ENCODE data around the gene CARD10.

The CARD10 gene

GRCh38 chr22:37561212-37562048 is 42.2 kb upstream of the CARD10 start:
- Histone ChIP-seq H3K9ac (ENCODE audit: low read depth, low read length) (peak overlapping the region; percentile 66; the same call in 1 of the 2 replicates), H3K9me3 (ENCODE audit: insufficient read depth, low read depth, low read length) (no peaks in the 10 kb centered on the region), H3K27me3 (ENCODE audit: insufficient read depth, low read length) (peaks cover 58% of the 10 kb centered on the region), H3K4me1 (ENCODE audit: insufficient read depth, low read length) (peaks cover 33% of the 10 kb centered on the region), H3K36me3 (ENCODE audit: insufficient read depth, low read depth, low read length) (no peaks in the 10 kb centered on the region), H3K27ac (ENCODE audit: low read length) (no peak overlapping the region), H3K4me3 (ENCODE audit: low read length) (peak overlapping the region; percentile 65)

DNA sequence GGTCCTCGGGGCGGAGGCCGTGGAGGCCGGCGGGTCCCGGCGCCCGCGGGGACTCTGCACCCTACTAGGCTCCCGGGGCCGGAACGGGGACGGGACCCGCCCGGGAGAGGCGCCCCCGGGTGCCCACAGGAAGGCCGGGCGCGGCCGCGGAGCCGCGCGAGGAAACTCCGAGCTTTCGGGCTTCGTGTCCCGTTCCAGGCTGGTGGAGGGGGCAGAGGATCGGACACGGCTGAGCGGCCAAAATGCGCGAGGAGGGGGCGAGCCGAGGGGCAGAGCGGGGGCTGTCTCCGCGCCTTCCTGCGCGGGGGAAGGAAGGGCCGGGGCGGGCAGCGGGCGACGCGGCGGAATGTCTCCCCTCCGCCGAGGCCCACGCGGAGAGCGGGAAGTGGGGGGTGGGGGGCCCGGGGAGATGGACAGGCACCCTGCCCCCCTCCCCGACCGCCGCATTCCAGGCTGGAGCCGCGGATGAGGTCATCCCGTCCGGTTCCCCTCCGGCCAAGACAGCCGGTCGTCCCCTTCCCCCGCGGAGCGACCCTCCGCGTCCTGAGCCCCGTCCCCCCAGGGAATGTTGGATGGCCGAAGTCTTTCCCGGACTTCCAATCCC is 41.5 kb upstream of the CARD10 start:
- Histone ChIP-seq H3K9me3 (ENCODE audit: insufficient read depth, low read depth, low read length) (no peaks in the 10 kb centered on the region), H3K27ac (ENCODE audit: low read length) (no peak overlapping the region), H3K36me3 (ENCODE audit: insufficient read depth, low read depth, low read length) (no peaks in the 10 kb centered on the region), H3K4me1 (ENCODE audit: insufficient read depth, low read length) (peaks cover 37% of the 10 kb centered on the region), H3K9ac (ENCODE audit: low read depth, low read length) (peak overlapping the region; percentile 46; the same call in 1 of the 2 replicates), H3K4me3 (ENCODE audit: low read length) (peak overlapping the region; percentile 65), H3K27me3 (ENCODE audit: insufficient read depth, low read length) (peaks cover 63% of the 10 kb centered on the region)

DNA sequence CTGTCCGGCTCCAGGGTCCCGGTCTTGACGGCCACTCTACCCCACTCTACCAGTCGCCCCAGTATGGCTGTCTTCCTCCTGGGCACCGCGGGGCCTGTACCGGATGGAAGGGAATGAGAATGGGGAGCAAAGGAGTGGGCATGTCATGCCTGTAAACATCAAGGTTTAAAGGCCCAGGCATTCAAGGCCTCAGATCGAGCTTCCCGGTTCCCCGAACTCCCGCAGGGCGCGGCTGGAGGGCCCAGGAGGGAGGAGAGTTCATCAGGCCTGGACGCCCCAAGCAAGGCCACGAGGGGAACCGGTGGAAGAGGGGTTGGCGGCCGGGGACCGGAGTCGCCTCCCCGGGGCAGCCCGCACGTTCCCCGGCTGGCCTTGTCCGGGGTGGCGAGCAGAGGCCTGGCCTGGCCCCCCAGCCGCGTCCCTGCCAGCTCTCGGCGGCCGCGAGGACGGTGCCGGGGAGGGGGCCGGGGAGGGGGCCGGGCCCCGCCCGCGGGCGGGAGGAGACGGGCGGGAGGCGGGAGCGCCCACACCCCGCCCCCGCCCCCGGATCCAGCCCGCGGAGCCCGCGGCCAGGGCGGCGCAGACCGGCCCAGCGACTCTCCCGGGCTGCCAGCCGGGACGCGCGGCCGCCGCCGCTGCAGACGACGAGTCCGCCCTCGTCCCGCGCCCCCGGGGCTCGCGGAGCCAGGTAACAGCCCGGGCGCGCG is 40.8 kb upstream of the CARD10 start, which contains the start of gene CDC42EP1:
Gene CDC42EP1, plus strand, starts transcription at position 580 of the 707 bp plus-strand sequence. CDS start 5,870 bp downstream, outside the sequence.
- H3K27me3 ChIP-seq (ENCODE audit: insufficient read depth, low read length): peaks cover 63% of the 10 kb centered on the region
- no peak within 1 kb of the TSS for H3K27ac ChIP-seq (ENCODE audit: low read length)

DNA sequence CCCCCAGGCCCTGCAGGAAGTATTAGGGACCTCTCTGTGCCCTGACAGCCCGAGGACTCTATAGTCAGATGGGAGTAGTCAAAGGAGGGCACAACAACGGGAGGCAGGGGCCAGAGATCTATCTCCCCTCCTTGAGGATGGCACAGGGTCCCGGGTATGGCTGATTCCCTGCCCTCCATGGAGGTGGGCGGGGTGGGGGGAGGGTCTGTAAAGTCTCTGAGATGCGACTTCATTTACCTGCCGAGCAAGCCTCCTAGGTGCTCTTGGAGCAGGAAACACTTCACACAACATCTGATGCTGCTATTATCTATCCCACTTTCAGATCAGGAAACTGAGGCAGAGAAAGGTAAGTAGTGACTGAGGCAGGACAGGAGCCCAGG is 40.3 kb upstream of the CARD10 start:
- H3K4me1 ChIP-seq (ENCODE audit: insufficient read depth, low read length): peaks cover 37% of the 10 kb centered on the region
- peaks cover 63% of the 10 kb centered on the region for H3K27me3 ChIP-seq (ENCODE audit: insufficient read depth, low read length)
- H3K36me3 ChIP-seq (ENCODE audit: insufficient read depth, low read depth, low read length): no peaks in the 10 kb centered on the region
- peak overlapping the region; percentile 47; the same call in 1 of the 2 replicates for H3K4me3 ChIP-seq (ENCODE audit: low read length)
- H3K27ac ChIP-seq (ENCODE audit: low read length): no peak overlapping the region
- H3K9me3 ChIP-seq (ENCODE audit: insufficient read depth, low read depth, low read length): no peaks in the 10 kb centered on the region
- peak overlapping the region; percentile 20; the same call in 1 of the 2 replicates for H3K9ac ChIP-seq (ENCODE audit: low read depth, low read length)

More for the DNA sequence above, 40.8 kb upstream of the CARD10 start, which contains the start of gene CDC42EP1:
- H3K4me1 ChIP-seq (ENCODE audit: insufficient read depth, low read length): peaks cover 37% of the 10 kb centered on the region
- H3K9ac ChIP-seq (ENCODE audit: low read depth, low read length): peak within 1 kb of the TSS; percentile 46; the same call in 1 of the 2 replicates
- H3K36me3 ChIP-seq (ENCODE audit: insufficient read depth, low read depth, low read length): no peaks in the 10 kb centered on the region
- no peaks in the 10 kb centered on the region for H3K9me3 ChIP-seq (ENCODE audit: insufficient read depth, low read depth, low read length)
- peak within 1 kb of the TSS; percentile 65 for H3K4me3 ChIP-seq (ENCODE audit: low read length)

DNA sequence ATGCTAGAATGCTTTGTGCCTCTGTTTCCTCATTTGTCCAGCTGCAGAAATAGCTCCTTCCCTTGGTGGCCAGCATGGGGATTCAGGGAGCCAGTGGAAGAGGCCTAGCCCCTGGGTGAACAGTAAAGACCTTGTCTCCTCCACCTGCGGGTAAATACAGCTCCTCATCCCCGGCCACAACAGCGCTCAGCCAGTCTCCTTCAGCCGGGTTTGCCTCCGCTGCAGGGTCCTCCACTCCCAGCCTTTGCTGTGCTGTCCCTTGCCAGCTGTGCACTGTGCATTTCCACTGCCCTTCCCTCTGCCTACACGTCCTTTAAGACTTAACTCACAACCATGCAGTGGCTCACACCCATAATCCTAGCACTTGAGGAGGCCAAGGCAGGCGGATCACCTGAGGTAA is 39.6 kb upstream of the CARD10 start:
- Histone ChIP-seq H3K9ac (ENCODE audit: low read depth, low read length) (no peak overlapping the region), H3K36me3 (ENCODE audit: insufficient read depth, low read depth, low read length) (no peaks in the 10 kb centered on the region), H3K4me3 (ENCODE audit: low read length) (no peak overlapping the region), H3K4me1 (ENCODE audit: insufficient read depth, low read length) (peaks cover 30% of the 10 kb centered on the region), H3K27me3 (ENCODE audit: insufficient read depth, low read length) (peaks cover 63% of the 10 kb centered on the region), H3K9me3 (ENCODE audit: insufficient read depth, low read depth, low read length) (no peaks in the 10 kb centered on the region), H3K27ac (ENCODE audit: low read length) (no peak overlapping the region)

DNA sequence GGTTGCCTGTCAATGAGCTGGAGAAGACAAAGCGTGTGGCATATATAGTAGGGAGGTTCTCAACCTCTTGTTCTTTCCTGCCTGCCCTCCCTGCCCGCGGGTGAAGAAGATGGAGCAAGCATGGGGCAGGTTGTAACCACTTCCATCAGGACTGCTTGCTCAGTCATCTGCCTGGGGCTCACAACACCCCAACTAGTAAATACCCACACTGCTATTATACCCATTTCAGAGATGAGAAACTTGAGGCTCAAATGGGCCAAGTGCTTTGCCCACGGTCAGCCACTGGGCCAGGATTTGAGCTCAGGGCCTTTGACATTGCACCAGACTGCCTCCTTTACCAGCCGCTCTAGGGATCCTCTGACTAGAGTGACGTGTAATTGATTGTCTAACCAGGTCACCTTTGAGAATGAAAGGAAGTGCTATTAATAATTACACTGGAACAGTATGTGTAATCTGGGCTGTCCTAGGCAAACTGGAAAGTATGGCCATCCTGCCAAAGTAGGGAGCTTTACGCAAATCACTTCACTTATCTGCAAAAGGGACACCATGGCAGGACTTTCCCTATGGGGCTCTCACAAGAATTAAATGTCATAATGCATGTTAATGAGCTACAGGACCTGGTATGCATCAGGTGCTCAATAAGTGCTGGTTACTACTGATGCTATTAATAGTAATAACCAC is 38.2 kb upstream of the CARD10 start:
- Histone ChIP-seq H3K4me3 (ENCODE audit: low read length) (no peak overlapping the region), H3K27ac (ENCODE audit: low read length) (no peak overlapping the region), H3K4me1 (ENCODE audit: insufficient read depth, low read length) (peaks cover 26% of the 10 kb centered on the region), H3K36me3 (ENCODE audit: insufficient read depth, low read depth, low read length) (no peaks in the 10 kb centered on the region), H3K27me3 (ENCODE audit: insufficient read depth, low read length) (peaks cover 58% of the 10 kb centered on the region), H3K9me3 (ENCODE audit: insufficient read depth, low read depth, low read length) (no peaks in the 10 kb centered on the region), H3K9ac (ENCODE audit: low read depth, low read length) (no peak overlapping the region)

DNA sequence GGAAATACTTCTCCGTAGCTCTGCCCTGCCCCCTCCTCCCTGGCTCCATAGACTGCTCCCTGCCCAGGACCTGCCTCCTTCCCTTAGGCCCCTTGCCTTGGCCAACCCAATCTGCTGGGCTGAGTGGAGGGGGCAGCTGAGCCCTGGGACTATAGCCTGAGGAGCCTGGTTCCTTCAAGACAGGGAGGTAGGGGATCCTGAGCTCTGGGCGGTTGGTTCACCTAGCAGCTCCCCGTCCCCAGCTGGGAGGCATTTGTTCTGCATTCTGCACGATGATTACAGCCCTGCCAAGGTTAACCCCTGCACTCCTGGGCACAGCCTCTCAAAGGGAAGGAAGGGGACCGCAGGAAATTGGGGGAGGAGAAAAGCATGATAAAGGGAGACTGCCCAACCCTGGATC is 37.5 kb upstream of the CARD10 start:
- Histone ChIP-seq H3K27ac (ENCODE audit: low read length) (no peak overlapping the region), H3K27me3 (ENCODE audit: insufficient read depth, low read length) (peaks cover 50% of the 10 kb centered on the region), H3K36me3 (ENCODE audit: insufficient read depth, low read depth, low read length) (no peaks in the 10 kb centered on the region), H3K9ac (ENCODE audit: low read depth, low read length) (no peak overlapping the region), H3K4me1 (ENCODE audit: insufficient read depth, low read length) (peaks cover 23% of the 10 kb centered on the region), H3K4me3 (ENCODE audit: low read length) (peak overlapping the region; percentile 3; the same call in 1 of the 2 replicates), H3K9me3 (ENCODE audit: insufficient read depth, low read depth, low read length) (no peaks in the 10 kb centered on the region)

GRCh38 chr22:37555029-37555428 is 35.8 kb upstream of the CARD10 start:
- H3K4me3 ChIP-seq (ENCODE audit: low read length): no peak overlapping the region
- H3K4me1 ChIP-seq (ENCODE audit: insufficient read depth, low read length): peaks cover 23% of the 10 kb centered on the region
- H3K9ac ChIP-seq (ENCODE audit: low read depth, low read length): no peak overlapping the region
- peaks cover 44% of the 10 kb centered on the region for H3K27me3 ChIP-seq (ENCODE audit: insufficient read depth, low read length)
- no peak overlapping the region for H3K27ac ChIP-seq (ENCODE audit: low read length)
- H3K36me3 ChIP-seq (ENCODE audit: insufficient read depth, low read depth, low read length): no peaks in the 10 kb centered on the region
- no peaks in the 10 kb centered on the region for H3K9me3 ChIP-seq (ENCODE audit: insufficient read depth, low read depth, low read length)

- H3K27me3 ChIP-seq (ENCODE audit: insufficient read depth, low read length): peaks cover 33% of the 10 kb centered on the region
- H3K9ac ChIP-seq (ENCODE audit: low read depth, low read length): no peak overlapping the region
- no peak overlapping the region for H3K27ac ChIP-seq (ENCODE audit: low read length)
Observed at GRCh38 chr22:37553725-37554124, 34.5 kb upstream of the CARD10 start.

DNA sequence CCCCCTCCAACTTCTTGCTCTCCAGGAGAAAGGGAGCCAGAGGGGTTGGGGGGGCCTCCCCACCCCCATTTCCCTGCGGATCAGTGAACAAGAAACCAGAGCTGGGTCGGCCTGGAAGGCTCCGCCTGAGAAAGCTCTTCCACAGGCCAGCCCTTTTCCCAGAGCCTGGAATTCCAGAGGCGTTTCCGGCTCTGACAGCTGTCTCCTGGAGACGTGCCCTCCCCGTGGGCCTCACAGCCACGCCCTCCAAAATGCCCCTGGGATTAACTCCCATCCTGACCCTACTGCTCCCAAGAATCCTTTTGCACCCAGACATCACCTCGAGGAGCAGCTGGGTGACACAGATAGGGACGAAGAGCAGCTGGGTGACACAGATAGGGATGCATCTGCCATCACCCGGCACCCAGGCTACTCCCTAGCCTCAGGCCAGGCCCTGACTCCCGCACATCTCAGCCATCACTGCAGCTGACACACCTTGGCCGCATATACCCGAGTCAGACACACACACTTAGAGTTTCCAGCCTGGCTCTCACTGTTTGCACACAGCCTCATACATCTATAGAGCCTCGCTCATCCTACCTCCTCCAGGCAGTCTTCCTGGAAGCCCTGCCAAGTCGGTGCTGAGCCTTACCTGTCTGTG is 33.4 kb upstream of the CARD10 start:
- peaks cover 18% of the 10 kb centered on the region for H3K4me1 ChIP-seq (ENCODE audit: insufficient read depth, low read length)
- no peak overlapping the region for H3K4me3 ChIP-seq (ENCODE audit: low read length)
- H3K27ac ChIP-seq (ENCODE audit: low read length): no peak overlapping the region
- H3K9ac ChIP-seq (ENCODE audit: low read depth, low read length): no peak overlapping the region; the same call in 1 of the 2 replicates
- H3K9me3 ChIP-seq (ENCODE audit: insufficient read depth, low read depth, low read length): no peaks in the 10 kb centered on the region
- no peaks in the 10 kb centered on the region for H3K36me3 ChIP-seq (ENCODE audit: insufficient read depth, low read depth, low read length)
- H3K27me3 ChIP-seq (ENCODE audit: insufficient read depth, low read length): peaks cover 25% of the 10 kb centered on the region

More at GRCh38 chr22:37553725-37554124, 34.5 kb upstream of the CARD10 start:
- Histone ChIP-seq H3K9me3 (ENCODE audit: insufficient read depth, low read depth, low read length) (no peaks in the 10 kb centered on the region), H3K4me3 (ENCODE audit: low read length) (no peak overlapping the region), H3K36me3 (ENCODE audit: insufficient read depth, low read depth, low read length) (no peaks in the 10 kb centered on the region), H3K4me1 (ENCODE audit: insufficient read depth, low read length) (peaks cover 18% of the 10 kb centered on the region)

DNA sequence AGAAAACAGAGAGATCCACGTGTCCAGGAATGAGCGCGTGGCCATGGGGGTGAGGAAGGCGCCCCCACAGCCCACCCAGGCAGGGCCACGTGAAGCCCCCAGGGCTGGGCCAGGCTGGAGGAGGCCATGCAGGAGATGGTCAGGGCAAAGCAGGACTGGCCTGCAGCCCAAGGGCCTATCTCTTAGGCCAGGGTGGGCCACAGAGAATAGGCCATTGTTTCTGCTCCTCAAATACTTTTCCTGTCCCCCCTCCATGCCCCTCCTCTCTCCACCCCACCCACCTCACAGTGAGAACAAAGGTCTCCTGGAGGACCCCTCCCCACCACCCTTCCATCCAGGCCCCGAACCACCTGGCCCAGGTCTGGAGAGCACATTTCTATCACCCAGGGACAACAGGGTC is 32.8 kb upstream of the CARD10 start:
- H3K4me1 ChIP-seq (ENCODE audit: insufficient read depth, low read length): peaks cover 15% of the 10 kb centered on the region
- H3K9ac ChIP-seq (ENCODE audit: low read depth, low read length): no peak overlapping the region; the same call in 1 of the 2 replicates
- no peaks in the 10 kb centered on the region for H3K36me3 ChIP-seq (ENCODE audit: insufficient read depth, low read depth, low read length)
- no peaks in the 10 kb centered on the region for H3K9me3 ChIP-seq (ENCODE audit: insufficient read depth, low read depth, low read length)
- peaks cover 19% of the 10 kb centered on the region for H3K27me3 ChIP-seq (ENCODE audit: insufficient read depth, low read length)
- no peak overlapping the region for H3K4me3 ChIP-seq (ENCODE audit: low read length)
- H3K27ac ChIP-seq (ENCODE audit: low read length): no peak overlapping the region
